HCT116 (cell line): ENCODE measurements around the gene ITGAV.

Experiments
- CBX3 ChIP-seq: IDR thresholded peaks from 2 replicates; pipeline ENCODE4 v1.6.1; 2012; ENCODE audit warnings: low read depth
- ELF1 ChIP-seq: IDR thresholded peaks from 2 replicates; pipeline ENCODE4 v1.6.1; 2012; ENCODE audit warnings: low read depth, borderline replicate concordance
- EZH2 ChIP-seq: fragments of 200-600 bp; sonication (generic); IDR thresholded peaks from 2 replicates; pipeline ENCODE4 v1.6.1; 2017; ENCODE audit warnings: antibody characterized with exemption, mixed run types
- FOSL1 ChIP-seq: IDR thresholded peaks from 2 replicates; pipeline ENCODE4 v1.6.1; 2012; ENCODE audit warnings: low read depth
- POLR2A ChIP-seq: IDR thresholded peaks from 2 replicates; pipeline ENCODE4 v1.7.0; 2011; ENCODE audit warnings: borderline replicate concordance; ENCODE audit not compliant: insufficient read depth, insufficient read length; ENCODE audit errors: extremely low read depth
- TCF7L2 ChIP-seq: IDR thresholded peaks from 2 replicates; pipeline ENCODE4 v1.7.0; 2011; ENCODE audit warnings: borderline replicate concordance, inconsistent platforms; ENCODE audit not compliant: insufficient read depth, insufficient read length; ENCODE audit errors: extremely low read depth
- ZNF274 ChIP-seq: fragments of 200-500 bp; sonication (Bioruptor generic); IDR thresholded peaks from 2 replicates; pipeline ENCODE4 v1.6.1; 2014; ENCODE audit warnings: mild to moderate bottlenecking, low read depth, low read length, inconsistent platforms
- TF ChIP-seq, protein P1 (sequence below): IDR thresholded peaks from 2 replicates; pipeline ENCODE4 v1.6.1; 2012
- TF ChIP-seq, protein P2 (sequence below), 3 experiments: fragments of 200-600 bp in 1 of 3; sonication (generic) in 1 of 3; IDR thresholded peaks in 2 of 3; conservative IDR thresholded peaks in 1 of 3; 2 replicates each; pipeline ENCODE4 v1.5.1; 2012 to 2017; ENCODE audit warnings: low read depth in 2 of 3, low read length in 2 of 3, antibody characterized with exemption in 1 of 3, borderline replicate concordance in 1 of 3, control low read depth in 1 of 3, mild to moderate bottlenecking in 1 of 3, mixed read lengths in 1 of 3, mixed run types in 1 of 3, moderate library complexity in 1 of 3; ENCODE audit not compliant: insufficient read depth in 1 of 3
- TF ChIP-seq, protein P3 (sequence below): IDR thresholded peaks from 2 replicates; pipeline ENCODE4 v1.6.1; 2012; ENCODE audit warnings: low read depth

DNA sequence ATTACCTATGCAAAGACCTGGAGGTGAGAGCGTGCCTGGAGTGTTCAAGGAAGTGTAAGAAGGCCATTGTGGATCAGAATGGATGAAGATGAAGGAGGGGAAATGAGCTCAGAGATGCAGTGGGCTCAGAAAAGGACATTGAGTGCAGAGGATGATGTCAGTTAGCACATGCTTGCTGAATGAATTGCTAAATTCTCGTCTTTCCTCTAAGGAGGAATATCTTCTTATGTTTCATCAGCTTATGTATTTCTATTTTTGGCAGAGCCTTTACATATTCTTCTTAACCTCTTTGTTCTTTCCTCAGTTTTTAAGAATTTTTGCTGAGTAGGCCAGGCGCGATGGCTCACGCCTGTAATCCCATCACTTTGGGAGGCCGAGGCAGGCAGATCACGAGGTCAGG, 134.9 kb downstream of the ITGAV start:
- TF ChIP-seq, protein P1, sequence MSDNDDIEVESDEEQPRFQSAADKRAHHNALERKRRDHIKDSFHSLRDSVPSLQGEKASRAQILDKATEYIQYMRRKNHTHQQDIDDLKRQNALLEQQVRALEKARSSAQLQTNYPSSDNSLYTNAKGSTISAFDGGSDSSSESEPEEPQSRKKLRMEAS = no peak
- TF ChIP-seq ZNF274 = no peak
- no peak for TF ChIP-seq EZH2
- TF ChIP-seq, protein P2, sequence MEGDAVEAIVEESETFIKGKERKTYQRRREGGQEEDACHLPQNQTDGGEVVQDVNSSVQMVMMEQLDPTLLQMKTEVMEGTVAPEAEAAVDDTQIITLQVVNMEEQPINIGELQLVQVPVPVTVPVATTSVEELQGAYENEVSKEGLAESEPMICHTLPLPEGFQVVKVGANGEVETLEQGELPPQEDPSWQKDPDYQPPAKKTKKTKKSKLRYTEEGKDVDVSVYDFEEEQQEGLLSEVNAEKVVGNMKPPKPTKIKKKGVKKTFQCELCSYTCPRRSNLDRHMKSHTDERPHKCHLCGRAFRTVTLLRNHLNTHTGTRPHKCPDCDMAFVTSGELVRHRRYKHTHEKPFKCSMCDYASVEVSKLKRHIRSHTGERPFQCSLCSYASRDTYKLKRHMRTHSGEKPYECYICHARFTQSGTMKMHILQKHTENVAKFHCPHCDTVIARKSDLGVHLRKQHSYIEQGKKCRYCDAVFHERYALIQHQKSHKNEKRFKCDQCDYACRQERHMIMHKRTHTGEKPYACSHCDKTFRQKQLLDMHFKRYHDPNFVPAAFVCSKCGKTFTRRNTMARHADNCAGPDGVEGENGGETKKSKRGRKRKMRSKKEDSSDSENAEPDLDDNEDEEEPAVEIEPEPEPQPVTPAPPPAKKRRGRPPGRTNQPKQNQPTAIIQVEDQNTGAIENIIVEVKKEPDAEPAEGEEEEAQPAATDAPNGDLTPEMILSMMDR (IDR thresholded peaks at IDR 0.05 in 2 of 3, conservative IDR thresholded peaks at IDR 0.05 in 1 of 3; ENCODE audit: borderline replicate concordance in 1 of 3, insufficient read depth in 1 of 3, low read depth in 2 of 3, low read length in 2 of 3) = no peak
- no peak for TF ChIP-seq POLR2A
- TF ChIP-seq CBX3 = no peak
- TF ChIP-seq TCF7L2 = no peak
- TF ChIP-seq ELF1 = no peak
- TF ChIP-seq, protein P3, sequence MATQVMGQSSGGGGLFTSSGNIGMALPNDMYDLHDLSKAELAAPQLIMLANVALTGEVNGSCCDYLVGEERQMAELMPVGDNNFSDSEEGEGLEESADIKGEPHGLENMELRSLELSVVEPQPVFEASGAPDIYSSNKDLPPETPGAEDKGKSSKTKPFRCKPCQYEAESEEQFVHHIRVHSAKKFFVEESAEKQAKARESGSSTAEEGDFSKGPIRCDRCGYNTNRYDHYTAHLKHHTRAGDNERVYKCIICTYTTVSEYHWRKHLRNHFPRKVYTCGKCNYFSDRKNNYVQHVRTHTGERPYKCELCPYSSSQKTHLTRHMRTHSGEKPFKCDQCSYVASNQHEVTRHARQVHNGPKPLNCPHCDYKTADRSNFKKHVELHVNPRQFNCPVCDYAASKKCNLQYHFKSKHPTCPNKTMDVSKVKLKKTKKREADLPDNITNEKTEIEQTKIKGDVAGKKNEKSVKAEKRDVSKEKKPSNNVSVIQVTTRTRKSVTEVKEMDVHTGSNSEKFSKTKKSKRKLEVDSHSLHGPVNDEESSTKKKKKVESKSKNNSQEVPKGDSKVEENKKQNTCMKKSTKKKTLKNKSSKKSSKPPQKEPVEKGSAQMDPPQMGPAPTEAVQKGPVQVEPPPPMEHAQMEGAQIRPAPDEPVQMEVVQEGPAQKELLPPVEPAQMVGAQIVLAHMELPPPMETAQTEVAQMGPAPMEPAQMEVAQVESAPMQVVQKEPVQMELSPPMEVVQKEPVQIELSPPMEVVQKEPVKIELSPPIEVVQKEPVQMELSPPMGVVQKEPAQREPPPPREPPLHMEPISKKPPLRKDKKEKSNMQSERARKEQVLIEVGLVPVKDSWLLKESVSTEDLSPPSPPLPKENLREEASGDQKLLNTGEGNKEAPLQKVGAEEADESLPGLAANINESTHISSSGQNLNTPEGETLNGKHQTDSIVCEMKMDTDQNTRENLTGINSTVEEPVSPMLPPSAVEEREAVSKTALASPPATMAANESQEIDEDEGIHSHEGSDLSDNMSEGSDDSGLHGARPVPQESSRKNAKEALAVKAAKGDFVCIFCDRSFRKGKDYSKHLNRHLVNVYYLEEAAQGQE = no peak
- no peak for TF ChIP-seq FOSL1
